Non-pigmented ciliary epithelial cell (primary cell): ENCODE measurements around the gene MZF1.
"Not testable (repeated sequence)": the region's sequence is repeated elsewhere in the genome, so short reads cannot be mapped to it uniquely, and the experiment has no call there.

ENCODE experiments used
- DNase-seq: peaks from one replicate; pipeline ENCODE4 v3.0.0-alpha.2; 2010; ENCODE audit warnings: low read depth

The MZF1 gene

DNA sequence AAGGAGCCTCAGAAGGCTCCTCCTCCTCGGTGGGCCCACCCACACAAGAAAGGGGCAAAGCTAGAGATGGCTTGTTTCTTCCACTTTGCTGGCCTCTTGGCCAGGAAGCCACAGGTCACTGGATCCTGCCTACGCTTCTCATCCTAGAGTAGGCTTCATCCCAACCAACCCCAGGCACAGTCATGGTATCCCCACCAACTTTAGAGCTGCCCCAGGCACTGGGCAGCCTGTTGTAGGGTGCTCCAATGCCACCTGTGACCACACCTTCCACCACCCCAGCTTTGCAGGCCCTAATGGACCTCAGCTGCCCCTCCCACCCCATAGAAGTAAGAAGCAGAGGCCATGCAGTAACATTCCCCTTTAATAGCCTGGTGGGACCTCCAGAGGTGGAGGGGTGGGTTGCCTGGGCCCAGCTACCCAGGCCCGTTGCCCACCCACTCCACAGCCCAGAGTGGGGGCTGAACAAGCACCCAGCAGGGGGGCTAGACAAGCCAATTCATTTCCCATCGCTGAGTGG lies 17.7 kb downstream of the MZF1 start:
- no peak for DNase-seq

DNA sequence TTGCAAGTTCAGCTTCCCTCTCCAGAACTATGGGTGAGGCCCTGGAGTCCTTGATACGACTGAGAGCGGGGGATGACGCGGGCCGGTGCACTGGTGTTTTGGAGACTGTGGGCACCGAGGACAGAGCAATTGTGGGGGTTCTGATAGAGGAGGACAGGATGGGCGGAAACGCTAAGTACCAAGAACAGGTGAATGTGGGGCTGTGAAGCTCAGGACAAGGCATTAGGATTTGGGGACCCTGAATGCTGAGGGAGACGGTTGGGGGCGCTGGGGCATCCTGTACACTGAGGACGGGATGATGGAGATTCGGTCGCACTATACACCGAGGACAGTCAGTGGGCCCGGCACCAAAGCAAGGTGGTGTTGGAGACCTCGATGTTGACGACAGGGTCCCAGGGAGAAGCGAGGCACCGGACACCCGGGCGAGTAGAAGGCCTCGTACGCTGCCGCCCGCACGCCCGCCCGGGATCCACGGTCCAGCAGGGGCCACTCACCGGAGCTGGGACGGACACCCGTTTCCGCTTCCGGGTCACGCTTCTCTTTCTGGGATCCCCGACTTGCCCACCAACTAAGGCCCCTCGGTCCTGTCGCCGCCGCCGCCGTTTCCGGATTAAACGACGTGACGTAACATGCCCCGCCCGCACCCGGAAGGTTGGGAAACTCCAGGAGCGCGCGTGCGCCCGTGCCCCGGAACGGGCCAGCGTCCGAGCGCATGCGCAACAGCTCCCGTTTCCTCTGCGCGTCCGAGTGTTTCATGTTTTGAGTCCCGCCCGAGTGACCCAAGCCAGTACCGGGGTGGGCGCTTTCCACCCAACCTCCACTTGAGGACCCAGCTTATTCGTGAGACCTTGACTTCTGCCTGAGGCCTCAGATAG lies 18.4 kb downstream of the MZF1 start, which contains the start of gene CHMP2A:
Gene CHMP2A, minus strand, starts transcription at position 612 of the 875 bp plus-strand sequence. CDS start 893 bp downstream, outside the sequence.
- peak; percentile 72 for DNase-seq

- DNase-seq: no peak
These were observed 19.2 kb downstream of the MZF1 start for GRCh38 chr19:58553799-58554493.

GRCh38 chr19:58552655-58553054 lies 20.5 kb downstream of the MZF1 start:
- DNase-seq: no peak

GRCh38 chr19:58551577-58552471 lies 21.3 kb downstream of the MZF1 start:
- no peak for DNase-seq

GRCh38 chr19:58551123-58551497 lies 22.0 kb downstream of the MZF1 start:
- DNase-seq: no peak

GRCh38 chr19:58550362-58551122 lies 22.6 kb downstream of the MZF1 start:
- DNase-seq: no peak

GRCh38 chr19:58549664-58550361 lies 23.3 kb downstream of the MZF1 start:
- DNase-seq: no peak

DNA sequence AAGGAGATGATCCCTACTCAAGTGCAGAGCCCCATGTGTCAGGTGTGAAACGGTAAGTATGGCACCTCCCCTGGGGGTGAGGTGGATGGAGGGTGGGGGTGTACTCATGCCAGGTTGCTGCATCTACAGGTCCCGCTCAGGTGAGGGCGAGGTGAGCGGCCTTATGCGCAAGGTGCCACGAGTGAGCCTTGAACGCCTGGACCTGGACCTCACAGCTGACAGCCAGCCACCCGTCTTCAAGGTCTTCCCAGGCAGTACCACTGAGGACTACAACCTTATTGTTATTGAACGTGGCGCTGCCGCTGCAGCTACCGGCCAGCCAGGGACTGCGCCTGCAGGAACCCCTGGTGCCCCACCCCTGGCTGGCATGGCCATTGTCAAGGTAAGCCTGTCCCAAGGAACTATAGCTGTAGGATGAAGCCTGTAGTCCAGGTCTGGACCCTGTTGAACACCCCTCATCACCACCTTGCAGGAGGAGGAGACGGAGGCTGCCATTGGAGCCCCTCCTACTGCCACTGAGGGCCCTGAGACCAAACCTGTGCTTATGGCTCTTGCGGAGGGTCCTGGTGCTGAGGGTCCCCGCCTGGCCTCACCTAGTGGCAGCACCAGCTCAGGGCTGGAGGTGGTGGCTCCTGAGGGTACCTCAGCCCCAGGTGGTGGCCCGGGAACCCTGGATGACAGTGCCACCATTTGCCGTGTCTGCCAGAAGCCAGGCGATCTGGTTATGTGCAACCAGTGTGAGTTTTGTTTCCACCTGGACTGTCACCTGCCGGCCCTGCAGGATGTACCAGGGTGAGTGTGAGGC lies 24.1 kb downstream of the MZF1 start:
- no peak for DNase-seq

DNA sequence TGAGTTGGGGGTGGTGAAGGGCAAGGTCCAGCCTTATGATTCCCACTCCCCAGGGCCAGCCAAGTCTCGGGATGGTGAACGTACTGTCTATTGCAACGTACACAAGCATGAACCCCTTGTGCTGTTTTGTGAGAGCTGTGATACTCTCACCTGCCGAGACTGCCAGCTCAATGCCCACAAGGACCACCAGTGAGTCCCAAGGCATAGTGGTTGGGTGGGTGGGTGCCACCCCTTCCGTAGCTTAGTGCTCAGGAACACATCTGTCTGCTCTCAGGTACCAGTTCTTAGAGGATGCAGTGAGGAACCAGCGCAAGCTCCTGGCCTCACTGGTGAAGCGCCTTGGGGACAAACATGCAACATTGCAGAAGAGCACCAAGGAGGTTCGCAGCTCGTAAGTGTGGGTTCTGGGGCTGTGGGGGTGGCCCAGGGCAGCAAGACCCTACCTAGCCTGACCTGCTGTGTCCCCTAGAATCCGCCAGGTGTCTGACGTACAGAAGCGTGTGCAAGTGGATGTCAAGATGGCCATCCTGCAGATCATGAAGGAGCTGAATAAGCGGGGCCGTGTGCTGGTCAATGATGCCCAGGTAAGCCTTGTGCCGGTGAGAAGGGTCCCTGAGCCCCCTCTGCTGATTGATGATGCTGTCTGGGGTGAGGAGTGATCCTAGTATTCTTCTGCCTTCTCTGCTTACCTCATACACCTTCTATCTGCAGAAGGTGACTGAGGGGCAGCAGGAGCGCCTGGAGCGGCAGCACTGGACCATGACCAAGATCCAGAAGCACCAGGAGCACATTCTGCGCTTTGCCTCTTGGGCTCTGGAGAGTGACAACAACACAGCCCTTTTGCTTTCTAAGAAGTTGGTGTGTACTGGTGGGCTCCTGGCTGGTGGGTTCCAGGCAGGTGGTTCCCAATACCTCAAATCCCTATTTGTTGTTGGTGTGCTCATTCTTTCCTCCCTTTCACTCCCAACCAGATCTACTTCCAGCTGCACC lies 25.5 kb downstream of the MZF1 start:
- no peak for DNase-seq

DNA sequence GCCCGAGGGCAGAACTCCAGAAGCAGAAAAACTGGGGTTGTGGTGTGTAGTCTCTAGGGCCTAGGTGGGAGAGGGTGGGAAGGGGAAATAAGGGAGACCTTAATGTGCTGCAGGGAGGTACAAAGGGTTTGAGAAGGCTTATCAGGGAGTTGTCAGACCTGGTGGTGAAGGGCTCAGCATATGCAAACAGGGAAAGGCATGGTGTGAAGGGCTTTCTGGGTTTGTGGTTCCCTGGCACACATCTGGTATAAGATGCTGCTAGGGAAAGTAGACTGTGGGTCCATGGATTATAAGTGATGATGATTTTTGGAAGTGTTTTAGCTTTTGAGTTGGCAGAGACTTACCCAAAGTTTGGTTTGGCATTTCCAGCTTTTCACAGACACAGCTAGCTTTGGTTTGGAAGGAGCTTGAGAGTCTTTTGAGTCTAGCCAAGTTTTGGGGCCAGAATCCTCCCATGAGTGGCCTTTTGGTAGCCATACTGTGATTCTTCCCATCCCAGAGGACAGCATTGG lies 27.1 kb downstream of the MZF1 start:
- DNase-seq: no peak

DNA sequence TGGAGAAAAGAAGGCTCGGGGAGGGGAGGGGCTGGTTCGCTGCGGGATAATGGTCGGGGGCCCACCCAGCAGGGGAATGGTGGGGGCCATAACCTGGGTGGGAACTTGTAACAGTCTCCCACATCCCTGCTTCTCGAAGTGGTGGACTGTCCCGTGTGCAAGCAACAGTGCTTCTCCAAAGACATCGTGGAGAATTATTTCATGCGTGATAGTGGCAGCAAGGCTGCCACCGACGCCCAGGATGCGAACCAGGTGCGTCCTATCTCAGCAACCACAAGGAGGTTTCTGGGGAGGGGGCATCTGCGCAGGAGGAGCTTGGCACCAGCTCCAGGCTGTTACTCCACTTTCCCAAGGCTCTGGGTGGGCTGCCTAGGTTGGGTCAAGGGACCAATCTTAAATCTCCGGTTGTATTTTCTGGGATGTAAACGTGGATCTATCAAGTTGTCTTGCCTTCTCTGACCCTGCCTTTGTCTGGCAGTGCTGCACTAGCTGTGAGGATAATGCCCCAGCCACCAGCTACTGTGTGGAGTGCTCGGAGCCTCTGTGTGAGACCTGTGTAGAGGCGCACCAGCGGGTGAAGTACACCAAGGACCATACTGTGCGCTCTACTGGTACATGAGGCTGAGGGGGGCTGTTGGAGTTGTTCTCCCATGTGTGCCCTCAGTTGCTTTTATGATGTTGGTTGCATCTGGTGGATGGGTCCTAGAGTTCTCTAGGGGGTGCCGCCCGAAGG lies 27.7 kb downstream of the MZF1 start:
- no peak for DNase-seq

DNA sequence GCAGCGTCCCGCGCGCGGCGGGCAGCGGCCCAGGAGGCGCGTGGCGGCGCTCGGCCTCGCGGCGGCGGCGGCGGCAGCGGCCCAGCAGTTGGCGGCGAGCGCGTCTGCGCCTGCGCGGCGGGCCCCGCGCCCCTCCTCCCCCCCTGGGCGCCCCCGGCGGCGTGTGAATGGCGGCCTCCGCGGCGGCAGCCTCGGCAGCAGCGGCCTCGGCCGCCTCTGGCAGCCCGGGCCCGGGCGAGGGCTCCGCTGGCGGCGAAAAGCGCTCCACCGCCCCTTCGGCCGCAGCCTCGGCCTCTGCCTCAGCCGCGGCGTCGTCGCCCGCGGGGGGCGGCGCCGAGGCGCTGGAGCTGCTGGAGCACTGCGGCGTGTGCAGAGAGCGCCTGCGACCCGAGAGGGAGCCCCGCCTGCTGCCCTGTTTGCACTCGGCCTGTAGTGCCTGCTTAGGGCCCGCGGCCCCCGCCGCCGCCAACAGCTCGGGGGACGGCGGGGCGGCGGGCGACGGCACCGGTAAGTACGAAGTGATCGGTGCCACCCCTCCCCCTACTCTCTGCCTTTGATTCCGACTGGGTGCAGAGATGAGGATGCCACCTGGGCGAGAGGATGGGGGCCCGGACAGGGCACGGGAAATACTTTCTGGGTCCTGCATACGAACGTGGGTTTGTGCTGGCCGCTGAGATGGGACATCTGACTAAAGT lies 28.4 kb downstream of the MZF1 start:
- DNase-seq: no peak

DNA sequence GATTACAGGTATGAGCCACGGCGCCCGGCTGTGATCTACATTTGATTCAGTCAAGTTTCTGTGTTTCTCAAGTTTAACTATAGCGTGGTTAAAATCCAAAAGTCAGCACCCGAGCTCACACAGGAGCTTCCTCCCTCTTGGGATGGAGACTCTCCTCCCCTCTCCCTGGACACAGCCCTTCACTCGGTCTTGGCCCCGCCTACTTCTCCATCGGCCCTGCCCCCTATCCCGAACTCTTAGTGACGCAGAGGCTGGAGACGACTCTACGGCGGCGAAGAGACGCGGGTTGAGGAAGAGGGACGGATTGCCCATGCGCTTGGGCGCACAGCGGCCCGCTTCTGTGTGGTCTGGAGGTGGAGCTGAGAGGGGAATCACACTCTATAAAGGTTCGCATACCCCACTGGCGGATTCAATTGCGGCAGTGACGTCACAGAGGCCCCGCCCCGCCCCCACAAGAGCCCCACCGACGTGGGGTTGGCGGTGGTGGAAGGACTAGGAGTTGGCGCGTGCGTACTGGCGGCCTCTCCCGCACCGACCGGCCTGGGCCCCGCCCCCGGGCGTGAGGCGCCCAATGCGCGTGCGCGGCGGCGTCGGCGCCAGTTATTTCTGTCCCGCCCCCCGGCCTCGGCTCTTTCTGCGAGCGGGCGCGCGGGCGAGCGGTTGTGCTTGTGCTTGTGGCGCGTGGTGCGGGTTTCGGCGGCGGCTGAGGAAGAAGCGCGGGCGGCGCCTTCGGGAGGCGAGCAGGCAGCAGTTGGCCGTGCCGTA lies 29.1 kb downstream of the MZF1 start, which contains the start of gene TRIM28:
Gene TRIM28, plus strand, starts transcription at position 239 of the 765 bp plus-strand sequence. CDS start 694 bp downstream, outside the sequence.
- DNase-seq: peak; percentile 94

DNA sequence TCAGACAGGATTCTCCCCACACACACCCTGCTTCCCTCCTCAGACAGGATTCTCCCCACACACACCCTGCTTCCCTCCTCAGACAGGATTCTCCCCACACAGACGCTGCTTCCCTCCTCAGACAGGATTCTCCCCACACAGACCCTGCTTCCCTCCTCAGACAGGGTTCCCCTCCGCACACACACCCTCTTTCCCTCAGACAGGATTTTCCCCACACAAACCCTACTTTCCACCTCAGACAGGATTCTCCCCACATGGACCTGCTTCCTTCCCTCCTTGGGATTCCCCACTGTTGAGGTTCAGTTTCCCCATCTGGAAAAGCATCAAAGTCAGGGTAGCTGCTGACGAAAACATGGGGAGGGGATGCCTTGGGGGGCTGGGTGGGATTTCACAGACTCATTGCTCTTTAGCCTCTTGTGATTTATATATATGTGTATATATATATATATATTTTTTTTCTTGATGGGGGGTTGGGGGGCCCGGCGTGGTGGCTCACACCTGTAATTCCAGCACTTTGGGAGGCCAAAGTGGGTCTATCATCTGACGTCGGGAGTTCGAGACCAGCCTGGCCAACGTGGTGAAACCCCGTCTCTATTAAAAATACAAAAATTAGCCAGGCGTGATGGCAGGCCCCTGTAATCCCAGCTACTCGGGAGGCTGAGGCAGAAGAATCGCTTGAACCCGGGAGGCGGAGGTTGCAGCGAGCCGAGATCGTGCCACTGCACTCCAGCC lies 30.3 kb downstream of the MZF1 start:
- not testable (repeated sequence) for DNase-seq
